ENCODE data around the gene OPTN.

DNA sequence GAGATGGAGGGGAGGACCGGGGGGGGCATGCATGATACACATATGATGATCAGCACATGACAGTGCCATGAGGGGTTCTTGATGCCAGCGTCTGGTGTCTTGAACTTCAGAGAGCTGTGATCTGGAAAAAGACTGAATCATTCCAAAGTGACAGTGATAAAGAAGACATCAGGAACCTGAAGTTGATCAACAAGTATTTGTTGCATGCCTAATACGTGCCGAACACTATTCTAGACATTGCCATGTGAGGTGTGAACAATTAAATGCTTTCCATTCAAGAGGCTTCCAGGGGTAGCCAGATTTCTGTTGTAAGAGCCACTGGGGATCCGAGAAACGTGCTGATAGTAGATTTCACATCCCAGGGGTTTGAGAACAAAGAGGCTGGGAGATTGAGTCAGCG, 67.6 kb downstream of the OPTN start:
- no peak for TF ChIP-seq CTCF (IDR thresholded peaks at IDR 0.05)
- no peak for TF ChIP-seq POLR2A (IDR thresholded peaks at IDR 0.05)
- no peak for TF ChIP-seq EP300 (IDR thresholded peaks at IDR 0.05)
